ENCODE measurements around the gene GDAP1L1. TPM values are rescaled to one million over a fixed set of nuclear protein-coding genes. Genes with fewer than 3 reads are reported as not detected.

The GDAP1L1 gene
- polyA plus RNA-seq, 2 of the 4 experiments (the other 2 are of a cell fraction) = 0.06 to 0.13 TPM

DNA sequence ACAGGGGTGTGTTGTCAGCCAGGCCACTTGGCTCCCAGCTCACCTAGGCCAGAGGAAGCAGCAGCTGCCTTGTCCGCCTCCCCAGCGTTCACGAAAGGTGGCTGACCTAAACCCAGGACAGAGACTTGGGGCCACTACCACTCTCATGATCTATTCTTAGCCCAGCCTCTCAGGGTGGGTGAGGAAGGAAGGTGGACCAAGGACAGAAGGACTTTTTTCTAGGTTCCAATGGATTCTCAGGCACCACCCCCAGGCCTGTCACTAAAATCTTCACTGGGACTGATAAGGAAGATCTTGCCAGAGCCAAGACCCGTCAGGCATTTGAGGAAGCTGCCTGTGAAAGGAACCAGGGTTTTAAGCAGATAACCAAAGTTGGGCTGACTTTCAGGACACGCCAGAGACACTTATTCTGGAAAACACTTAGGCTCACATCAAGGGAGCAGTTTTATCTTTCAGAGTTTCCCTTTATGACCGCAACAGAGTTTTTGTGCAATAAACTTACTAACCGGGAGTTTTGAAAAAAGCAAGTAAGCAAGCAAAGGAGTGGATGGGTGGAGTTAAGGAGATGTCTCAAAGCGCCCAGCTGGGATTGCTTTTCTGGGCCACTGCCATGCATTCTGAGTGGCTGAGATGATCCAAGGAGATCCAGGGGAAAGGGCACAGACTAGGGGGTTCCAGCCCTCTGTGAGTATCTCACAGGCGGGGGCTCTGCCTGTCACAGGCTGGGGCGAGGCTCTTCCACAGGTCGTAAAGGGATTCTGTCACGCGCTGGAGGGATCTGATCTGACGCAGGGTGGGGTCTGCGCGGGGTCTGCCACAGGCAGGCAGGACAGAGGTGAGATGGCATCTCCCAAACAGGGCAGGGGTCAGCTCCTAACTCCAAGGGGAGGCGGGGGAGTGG, 62.9 kb downstream of the GDAP1L1 start:
- H3K4me2 ChIP-seq = peak overlapping the region; percentile 98
- ATAC-seq = peak; percentile 10 to 27; a peak in 5 of 6 replicates
- CTCF ChIA-PET = interaction anchor here (0.9 to 10.3 kb wide), 34 partner anchors 9 to 373 kb away, joined by 3 to 337 read pairs (median 6); partner anchors contain the start of genes GDAP1L1 and HNF4A
- H3K9me3 ChIP-seq = no peaks in the 10 kb centered on the region; the same call in 2 of the 3 replicates
- peak overlapping the region; percentile 92 to 95 for H3K27ac ChIP-seq
- no peak for FAIRE-seq
- TF ChIP-seq GATA3 (IDR thresholded peaks at IDR 0.05; ENCODE audit: borderline replicate concordance) = no peak
- no peak for TF ChIP-seq RNF2 (IDR thresholded peaks at IDR 0.05; ENCODE audit: borderline replicate concordance, low read depth)
- TF ChIP-seq, protein P1, sequence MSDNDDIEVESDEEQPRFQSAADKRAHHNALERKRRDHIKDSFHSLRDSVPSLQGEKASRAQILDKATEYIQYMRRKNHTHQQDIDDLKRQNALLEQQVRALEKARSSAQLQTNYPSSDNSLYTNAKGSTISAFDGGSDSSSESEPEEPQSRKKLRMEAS (IDR thresholded peaks at IDR 0.05) = no peak
- no peak for TF ChIP-seq KDM1A (IDR thresholded peaks at IDR 0.05; ENCODE audit: low read depth)
- no peak for TF ChIP-seq RCOR1 (IDR thresholded peaks at IDR 0.05; ENCODE audit: low read depth, low read length)
- no peak for TF ChIP-seq TP53 (CRISPR knock-in tag; IDR thresholded peaks at IDR 0.05)
- TF ChIP-seq, protein P2, sequence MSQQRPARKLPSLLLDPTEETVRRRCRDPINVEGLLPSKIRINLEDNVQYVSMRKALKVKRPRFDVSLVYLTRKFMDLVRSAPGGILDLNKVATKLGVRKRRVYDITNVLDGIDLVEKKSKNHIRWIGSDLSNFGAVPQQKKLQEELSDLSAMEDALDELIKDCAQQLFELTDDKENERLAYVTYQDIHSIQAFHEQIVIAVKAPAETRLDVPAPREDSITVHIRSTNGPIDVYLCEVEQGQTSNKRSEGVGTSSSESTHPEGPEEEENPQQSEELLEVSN (IDR thresholded peaks at IDR 0.05; ENCODE audit: borderline replicate concordance, low read depth) = no peak
- TF ChIP-seq, protein P3, sequence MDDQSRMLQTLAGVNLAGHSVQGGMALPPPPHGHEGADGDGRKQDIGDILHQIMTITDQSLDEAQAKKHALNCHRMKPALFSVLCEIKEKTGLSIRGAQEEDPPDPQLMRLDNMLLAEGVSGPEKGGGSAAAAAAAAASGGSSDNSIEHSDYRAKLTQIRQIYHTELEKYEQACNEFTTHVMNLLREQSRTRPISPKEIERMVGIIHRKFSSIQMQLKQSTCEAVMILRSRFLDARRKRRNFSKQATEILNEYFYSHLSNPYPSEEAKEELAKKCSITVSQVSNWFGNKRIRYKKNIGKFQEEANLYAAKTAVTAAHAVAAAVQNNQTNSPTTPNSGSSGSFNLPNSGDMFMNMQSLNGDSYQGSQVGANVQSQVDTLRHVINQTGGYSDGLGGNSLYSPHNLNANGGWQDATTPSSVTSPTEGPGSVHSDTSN (IDR thresholded peaks at IDR 0.05) = no peak
- no peak for TF ChIP-seq HOXB5 (CRISPR knock-in tag; IDR thresholded peaks at IDR 0.05)
- no peak for TF ChIP-seq FOSL2 (IDR thresholded peaks at IDR 0.05)
- TF ChIP-seq FOSL2 (CRISPR knock-in tag; IDR thresholded peaks at IDR 0.05) = no peak
- TF ChIP-seq, protein P4, sequence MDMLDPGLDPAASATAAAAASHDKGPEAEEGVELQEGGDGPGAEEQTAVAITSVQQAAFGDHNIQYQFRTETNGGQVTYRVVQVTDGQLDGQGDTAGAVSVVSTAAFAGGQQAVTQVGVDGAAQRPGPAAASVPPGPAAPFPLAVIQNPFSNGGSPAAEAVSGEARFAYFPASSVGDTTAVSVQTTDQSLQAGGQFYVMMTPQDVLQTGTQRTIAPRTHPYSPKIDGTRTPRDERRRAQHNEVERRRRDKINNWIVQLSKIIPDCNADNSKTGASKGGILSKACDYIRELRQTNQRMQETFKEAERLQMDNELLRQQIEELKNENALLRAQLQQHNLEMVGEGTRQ (IDR thresholded peaks at IDR 0.05) = no peak
- TF ChIP-seq HEYL (CRISPR knock-in tag; IDR thresholded peaks at IDR 0.05) = no peak
- TF ChIP-seq EHF (CRISPR knock-in tag; IDR thresholded peaks at IDR 0.05) = no peak
- TF ChIP-seq, protein P5, sequence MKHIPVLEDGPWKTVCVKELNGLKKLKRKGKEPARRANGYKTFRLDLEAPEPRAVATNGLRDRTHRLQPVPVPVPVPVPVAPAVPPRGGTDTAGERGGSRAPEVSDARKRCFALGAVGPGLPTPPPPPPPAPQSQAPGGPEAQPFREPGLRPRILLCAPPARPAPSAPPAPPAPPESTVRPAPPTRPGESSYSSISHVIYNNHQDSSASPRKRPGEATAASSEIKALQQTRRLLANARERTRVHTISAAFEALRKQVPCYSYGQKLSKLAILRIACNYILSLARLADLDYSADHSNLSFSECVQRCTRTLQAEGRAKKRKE (CRISPR knock-in tag; IDR thresholded peaks at IDR 0.05; ENCODE audit: low read depth) = no peak
- peak overlapping the region; percentile 89 for H3K4me3 ChIP-seq
- DNase-seq (ENCODE audit: low read depth in 1 of 2, low spot score in 1 of 2) = no peak
- H3K4me1 ChIP-seq = peaks cover 7% of the 10 kb centered on the region; the same call in 2 of the 3 replicates
- WGBS (ENCODE audit: missing lambda C conversion rate) = 27% methylated on average over 17 of the region's 17 CpGs
- POLR2A ChIA-PET = interaction anchor here (1.3 kb wide), 1 partner anchor 92 kb away, joined by 3 read pairs; no protein-coding TSS in a partner anchor

DNA sequence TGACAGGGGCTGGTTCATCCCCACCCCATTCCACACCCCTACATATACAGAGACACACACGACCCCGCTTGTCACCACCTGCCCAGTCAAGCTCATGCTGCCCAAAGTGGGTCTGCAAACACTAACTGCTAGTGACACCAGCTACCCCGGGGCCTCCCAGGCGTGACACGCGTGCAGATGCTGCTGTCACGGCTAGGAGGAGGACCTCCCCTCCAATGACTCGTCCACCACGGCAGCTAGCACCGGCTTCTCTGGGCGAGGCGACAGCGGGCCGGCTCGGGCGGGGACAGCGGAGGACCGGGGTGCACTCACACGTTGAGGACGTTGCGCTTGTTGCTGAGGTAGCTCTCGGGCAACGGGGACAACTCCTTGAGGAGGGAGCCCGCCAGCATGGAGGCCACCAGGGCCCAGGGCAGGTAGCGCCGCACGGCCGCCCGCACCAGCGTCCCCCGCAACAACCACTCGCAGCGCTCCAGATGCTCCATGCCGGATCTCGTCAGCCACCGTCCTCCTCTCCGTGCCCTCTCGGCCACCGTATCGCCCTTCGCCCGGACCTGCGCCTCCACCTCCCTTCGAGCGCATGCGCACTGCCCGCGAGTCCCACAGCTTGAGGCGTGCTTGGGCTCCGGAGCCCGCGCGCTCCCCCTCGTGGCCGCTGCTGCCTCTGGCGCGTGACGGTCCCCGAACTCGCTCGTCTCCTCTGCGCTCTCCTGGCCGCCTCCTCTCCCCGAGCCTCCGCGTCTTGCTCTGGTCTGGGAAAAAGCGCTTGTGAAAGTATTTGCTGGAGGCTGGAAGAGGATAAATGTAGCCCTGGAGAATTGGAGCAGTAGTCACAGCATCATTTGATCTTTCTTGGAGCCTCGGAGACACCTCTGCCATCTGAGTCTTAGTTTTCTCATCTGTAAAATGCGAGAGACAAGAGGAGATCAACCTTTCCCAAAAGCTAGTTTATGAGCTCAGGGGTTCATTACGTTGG, 63.8 kb downstream of the GDAP1L1 start, which contains the start of gene FITM2:
Gene FITM2, minus strand, starts transcription at position 539 of the 976 bp plus-strand sequence. Its CDS starts 54 bp downstream, at position 485.
- peak within 1 kb of the TSS; percentile 89 for H3K4me3 ChIP-seq
- ChIA-PET CTCF (interaction anchor here (0.5 to 10.3 kb wide), 54 partner anchors 10 to 265 kb away, joined by 3 to 337 read pairs (median 5); partner anchors contain the start of genes GDAP1L1 and HNF4A), POLR2A (interaction anchor here (0.6 to 1.3 kb wide), 4 partner anchors 45 to 388 kb away, joined by 3 to 7 read pairs (median 4); partner anchors contain the start of gene HNF4A)
- H3K27ac ChIP-seq = peak within 1 kb of the TSS; percentile 92 to 95
- DNase-seq (ENCODE audit: low read depth in 1 of 2, low spot score in 1 of 2) (peak; percentile 96 to 98), ATAC-seq (peak; percentile 95 to 98), FAIRE-seq (no peak)
- H3K4me2 ChIP-seq = peak within 1 kb of the TSS; percentile 98
- WGBS (ENCODE audit: missing lambda C conversion rate) = 4% methylated on average over 50 of the region's 70 CpGs
- no peaks in the 10 kb centered on the region; the same call in 2 of the 3 replicates for H3K9me3 ChIP-seq
- H3K4me1 ChIP-seq = peaks cover 7% of the 10 kb centered on the region; the same call in 2 of the 3 replicates
- TF ChIP-seq KDM1A (IDR thresholded peaks at IDR 0.05; ENCODE audit: low read depth) (no peak; the same call in 1 of the 2 replicates), PHF8 (IDR thresholded peaks at IDR 0.05; ENCODE audit: borderline replicate concordance, low read depth) (no peak), SMC3 (IDR thresholded peaks at IDR 0.05) (peak; percentile 97), RCOR1 (IDR thresholded peaks at IDR 0.05; ENCODE audit: low read depth, low read length) (no peak), CHD2 (IDR thresholded peaks at IDR 0.05; ENCODE audit: low read length, partially characterized antibody) (no peak), HOXB5 (CRISPR knock-in tag; IDR thresholded peaks at IDR 0.05) (no peak), RFX5 (IDR thresholded peaks at IDR 0.05) (0 out of 2 replicates have a peak, but pooled peaks have one; percentile 10), CEBPB (IDR thresholded peaks at IDR 0.05) (no peak), CBX2 (IDR thresholded peaks at IDR 0.05; ENCODE audit: borderline replicate concordance, low read depth) (no peak), JUNB (IDR thresholded peaks at IDR 0.05) (no peak), TP53 (CRISPR knock-in tag; IDR thresholded peaks at IDR 0.05) (no peak), EHF (CRISPR knock-in tag; IDR thresholded peaks at IDR 0.05) (no peak)
- TF ChIP-seq, protein P6, sequence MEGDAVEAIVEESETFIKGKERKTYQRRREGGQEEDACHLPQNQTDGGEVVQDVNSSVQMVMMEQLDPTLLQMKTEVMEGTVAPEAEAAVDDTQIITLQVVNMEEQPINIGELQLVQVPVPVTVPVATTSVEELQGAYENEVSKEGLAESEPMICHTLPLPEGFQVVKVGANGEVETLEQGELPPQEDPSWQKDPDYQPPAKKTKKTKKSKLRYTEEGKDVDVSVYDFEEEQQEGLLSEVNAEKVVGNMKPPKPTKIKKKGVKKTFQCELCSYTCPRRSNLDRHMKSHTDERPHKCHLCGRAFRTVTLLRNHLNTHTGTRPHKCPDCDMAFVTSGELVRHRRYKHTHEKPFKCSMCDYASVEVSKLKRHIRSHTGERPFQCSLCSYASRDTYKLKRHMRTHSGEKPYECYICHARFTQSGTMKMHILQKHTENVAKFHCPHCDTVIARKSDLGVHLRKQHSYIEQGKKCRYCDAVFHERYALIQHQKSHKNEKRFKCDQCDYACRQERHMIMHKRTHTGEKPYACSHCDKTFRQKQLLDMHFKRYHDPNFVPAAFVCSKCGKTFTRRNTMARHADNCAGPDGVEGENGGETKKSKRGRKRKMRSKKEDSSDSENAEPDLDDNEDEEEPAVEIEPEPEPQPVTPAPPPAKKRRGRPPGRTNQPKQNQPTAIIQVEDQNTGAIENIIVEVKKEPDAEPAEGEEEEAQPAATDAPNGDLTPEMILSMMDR (IDR thresholded peaks at IDR 0.05) = peak; percentile 89
- TF ChIP-seq, protein P1 (IDR thresholded peaks at IDR 0.05) = peak; percentile 96
- TF ChIP-seq, protein P2 (IDR thresholded peaks at IDR 0.05; ENCODE audit: borderline replicate concordance, low read depth) = no peak
- TF ChIP-seq, protein P7, sequence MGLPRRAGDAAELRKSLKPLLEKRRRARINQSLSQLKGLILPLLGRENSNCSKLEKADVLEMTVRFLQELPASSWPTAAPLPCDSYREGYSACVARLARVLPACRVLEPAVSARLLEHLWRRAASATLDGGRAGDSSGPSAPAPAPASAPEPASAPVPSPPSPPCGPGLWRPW (IDR thresholded peaks at IDR 0.05) = no peak
